Measurements from ENCODE around the gene CDK2. TPM values are rescaled to one million over a fixed set of nuclear protein-coding genes. Genes with fewer than 3 reads are reported as not detected.

Gene CDK2
- total RNA-seq, 1 experiment from 2014 or later: 76.4 TPM

GRCh38 chr12:55972456-55972855, 5.8 kb downstream of the CDK2 start:
- CTCF ChIA-PET: no interaction called here
- Mint-ChIP-seq H3K9me3 (ENCODE audit: low read depth, unreplicated experiment) (no peaks in the 10 kb centered on the region), H3K4me1 (ENCODE audit: low read depth, unreplicated experiment) (peaks cover 18% of the 10 kb centered on the region), H3K4me3 (ENCODE audit: low read depth, unreplicated experiment) (no peak overlapping the region), H3K27me3 (ENCODE audit: unreplicated experiment) (no peaks in the 10 kb centered on the region), H3K27ac (ENCODE audit: unreplicated experiment) (no peak overlapping the region), H3K36me3 (ENCODE audit: insufficient read depth, unreplicated experiment) (peaks cover 16% of the 10 kb centered on the region)
- intact Hi-C loops (cut with micrococcal nuclease; ENCODE audit: unreplicated experiment): loop anchor here (2.0 kb wide), 1 partner anchor 46 kb away; the partner anchor contains the start of gene PYM1
- DNase-seq: no peak
- TF ChIP-seq CTCF (IDR thresholded peaks at IDR 0.05; ENCODE audit: unreplicated experiment): no peak
- BruUV-seq (replicated peaks): no TSS peak

GRCh38 chr12:55972911-55973598, 6.4 kb downstream of the CDK2 start:
- Mint-ChIP-seq H3K9me3 (ENCODE audit: low read depth, unreplicated experiment) (no peaks in the 10 kb centered on the region), H3K36me3 (ENCODE audit: insufficient read depth, unreplicated experiment) (peaks cover 10% of the 10 kb centered on the region), H3K4me3 (ENCODE audit: low read depth, unreplicated experiment) (no peak overlapping the region), H3K27ac (ENCODE audit: unreplicated experiment) (no peak overlapping the region), H3K27me3 (ENCODE audit: unreplicated experiment) (no peaks in the 10 kb centered on the region), H3K4me1 (ENCODE audit: low read depth, unreplicated experiment) (peaks cover 12% of the 10 kb centered on the region)
- intact Hi-C loops (cut with micrococcal nuclease; ENCODE audit: unreplicated experiment): loop anchor here (2.0 kb wide), 1 partner anchor 46 kb away; the partner anchor contains the start of gene PYM1
- DNase-seq: no peak
- no peak for TF ChIP-seq CTCF (IDR thresholded peaks at IDR 0.05; ENCODE audit: unreplicated experiment)
- TSS peak; percentile 92 for BruUV-seq (replicated peaks)
- CTCF ChIA-PET: interaction anchor here (0.6 to 2.2 kb wide), 17 partner anchors 11 to 291 kb away, joined by 3 to 25 read pairs (median 4); partner anchors contain the start of genes CD63, ORMDL2, PA2G4 and RDH5

- no peak within 1 kb of the TSS for H3K27ac Mint-ChIP-seq (ENCODE audit: unreplicated experiment)
- CTCF ChIA-PET: interaction anchor here (0.6 to 2.2 kb wide), 24 partner anchors 10 to 1616 kb away, joined by 3 to 25 read pairs (median 4); partner anchors contain the start of genes CD63, DGKA, ORMDL2 and PA2G4
- H3K9me3 Mint-ChIP-seq (ENCODE audit: low read depth, unreplicated experiment): no peaks in the 10 kb centered on the region
- intact Hi-C loops (cut with micrococcal nuclease; ENCODE audit: unreplicated experiment): loop anchor here (2.0 kb wide), 1 partner anchor 47 kb away; the partner anchor contains the start of gene PYM1
- no TSS peak for BruUV-seq (replicated peaks)
- no peaks in the 10 kb centered on the region for H3K27me3 Mint-ChIP-seq (ENCODE audit: unreplicated experiment)
- H3K4me3 Mint-ChIP-seq (ENCODE audit: low read depth, unreplicated experiment): no peak within 1 kb of the TSS
- TF ChIP-seq CTCF (IDR thresholded peaks at IDR 0.05; ENCODE audit: unreplicated experiment): peak; percentile 14
- DNase-seq: peak; percentile 99
- peaks cover 16% of the 10 kb centered on the region for H3K36me3 Mint-ChIP-seq (ENCODE audit: insufficient read depth, unreplicated experiment)
- H3K4me1 Mint-ChIP-seq (ENCODE audit: low read depth, unreplicated experiment): peaks cover 15% of the 10 kb centered on the region
Observed at GRCh38 chr12:55973599-55974307, 7.1 kb downstream of the CDK2 start, which contains the start of gene RAB5B. RAB5B (plus strand) TSS chr12:55974078; CDS start chr12:55986961, 12,883 bp downstream.

GRCh38 chr12:55974308-55974730, 7.7 kb downstream of the CDK2 start:
- BruUV-seq (replicated peaks): no TSS peak
- Mint-ChIP-seq H3K27ac (ENCODE audit: unreplicated experiment) (no peak overlapping the region), H3K36me3 (ENCODE audit: insufficient read depth, unreplicated experiment) (peaks cover 16% of the 10 kb centered on the region), H3K4me1 (ENCODE audit: low read depth, unreplicated experiment) (peaks cover 20% of the 10 kb centered on the region), H3K4me3 (ENCODE audit: low read depth, unreplicated experiment) (no peak overlapping the region), H3K27me3 (ENCODE audit: unreplicated experiment) (no peaks in the 10 kb centered on the region), H3K9me3 (ENCODE audit: low read depth, unreplicated experiment) (no peaks in the 10 kb centered on the region)
- DNase-seq: peak; percentile 56
- TF ChIP-seq CTCF (IDR thresholded peaks at IDR 0.05; ENCODE audit: unreplicated experiment): no peak
- CTCF ChIA-PET: interaction anchor here (0.6 to 2.2 kb wide), 24 partner anchors 10 to 1615 kb away, joined by 3 to 25 read pairs (median 4); partner anchors contain the start of genes DGKA, ORMDL2, PA2G4 and RDH5
- intact Hi-C loops (cut with micrococcal nuclease; ENCODE audit: unreplicated experiment): no loop called here
